GM12865 (cell line): ENCODE data around the gene TBCD.

Experiments used
- DNase-seq: peaks from one replicate; pipeline ENCODE4 v3.0.0; 2010; ENCODE audit warnings: low read depth
- H3K4me3 ChIP-seq: 2 replicates; pipeline ENCODE4 v1.5.1; 2011; ENCODE audit warnings: mild to moderate bottlenecking, low read depth, low read length, control low read depth
- TF ChIP-seq, protein P1 (sequence below): IDR thresholded peaks from 2 replicates; pipeline ENCODE4 v1.5.1; 2011; ENCODE audit warnings: low read length, control low read depth, low read depth, inconsistent platforms; ENCODE audit not compliant: insufficient read depth; ENCODE audit errors: missing control alignments

The TBCD gene

DNA sequence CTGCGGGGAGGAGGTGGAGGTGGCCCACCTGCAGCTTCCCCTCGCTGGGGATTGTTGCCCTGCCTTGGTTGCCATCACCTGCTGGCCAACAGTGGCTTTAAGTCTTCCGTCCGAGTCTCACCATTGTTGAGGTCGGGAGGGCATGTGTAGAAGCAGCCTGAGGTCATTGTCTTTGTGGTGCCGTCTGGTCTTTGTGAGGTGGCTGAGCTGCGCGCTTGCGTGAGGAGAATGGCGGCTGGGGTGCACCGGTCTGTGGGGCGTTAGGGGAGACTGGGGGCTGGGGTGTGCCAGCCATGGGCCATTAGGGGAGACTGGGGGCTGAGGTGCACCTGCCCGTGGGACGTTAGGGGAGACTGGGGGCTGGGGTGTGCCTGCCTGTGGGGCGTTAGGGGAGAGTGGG lies 51.7 kb downstream of the TBCD start:
- no peak overlapping the region for H3K4me3 ChIP-seq
- DNase-seq: no peak
- TF ChIP-seq, protein P1, sequence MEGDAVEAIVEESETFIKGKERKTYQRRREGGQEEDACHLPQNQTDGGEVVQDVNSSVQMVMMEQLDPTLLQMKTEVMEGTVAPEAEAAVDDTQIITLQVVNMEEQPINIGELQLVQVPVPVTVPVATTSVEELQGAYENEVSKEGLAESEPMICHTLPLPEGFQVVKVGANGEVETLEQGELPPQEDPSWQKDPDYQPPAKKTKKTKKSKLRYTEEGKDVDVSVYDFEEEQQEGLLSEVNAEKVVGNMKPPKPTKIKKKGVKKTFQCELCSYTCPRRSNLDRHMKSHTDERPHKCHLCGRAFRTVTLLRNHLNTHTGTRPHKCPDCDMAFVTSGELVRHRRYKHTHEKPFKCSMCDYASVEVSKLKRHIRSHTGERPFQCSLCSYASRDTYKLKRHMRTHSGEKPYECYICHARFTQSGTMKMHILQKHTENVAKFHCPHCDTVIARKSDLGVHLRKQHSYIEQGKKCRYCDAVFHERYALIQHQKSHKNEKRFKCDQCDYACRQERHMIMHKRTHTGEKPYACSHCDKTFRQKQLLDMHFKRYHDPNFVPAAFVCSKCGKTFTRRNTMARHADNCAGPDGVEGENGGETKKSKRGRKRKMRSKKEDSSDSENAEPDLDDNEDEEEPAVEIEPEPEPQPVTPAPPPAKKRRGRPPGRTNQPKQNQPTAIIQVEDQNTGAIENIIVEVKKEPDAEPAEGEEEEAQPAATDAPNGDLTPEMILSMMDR: no peak

DNA sequence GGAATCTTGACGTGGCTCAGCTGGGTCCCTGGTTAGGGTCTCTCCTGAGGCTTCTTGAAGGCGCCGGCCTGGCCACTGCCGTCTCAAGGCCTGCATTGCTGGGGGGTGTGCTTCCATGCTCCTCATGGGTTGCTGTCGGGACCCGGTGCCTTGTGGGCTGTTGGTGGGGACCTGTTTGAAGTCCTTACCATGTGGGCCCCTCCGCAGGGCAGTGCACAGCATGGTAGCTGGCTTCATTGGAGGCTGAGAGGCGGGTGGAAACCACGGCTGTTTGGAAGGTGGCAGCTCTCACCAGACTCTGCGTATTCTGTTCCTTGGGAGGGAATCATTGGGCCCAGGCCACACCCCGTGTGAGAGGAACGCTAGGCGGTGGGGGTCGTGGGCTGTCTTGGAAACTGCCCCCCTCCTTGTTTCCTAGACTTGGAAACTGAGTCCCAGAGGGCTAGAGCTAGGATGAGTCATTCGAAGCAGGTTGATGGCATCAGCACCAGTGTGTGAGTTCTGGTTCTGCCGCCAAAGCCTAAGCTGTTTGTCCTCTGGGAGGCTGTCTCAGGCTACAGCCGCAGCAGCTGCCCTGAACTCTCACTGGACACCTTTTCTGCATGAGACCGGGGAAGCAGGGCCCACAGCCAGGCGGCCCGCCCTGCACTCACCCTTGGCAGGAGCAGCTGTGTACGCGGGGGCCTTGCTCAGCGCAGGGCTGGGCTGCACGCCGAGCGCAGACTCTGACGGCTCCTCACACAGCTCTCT lies 52.8 kb downstream of the TBCD start:
- no peak overlapping the region for H3K4me3 ChIP-seq
- DNase-seq: no peak
- TF ChIP-seq, protein P1: no peak

DNA sequence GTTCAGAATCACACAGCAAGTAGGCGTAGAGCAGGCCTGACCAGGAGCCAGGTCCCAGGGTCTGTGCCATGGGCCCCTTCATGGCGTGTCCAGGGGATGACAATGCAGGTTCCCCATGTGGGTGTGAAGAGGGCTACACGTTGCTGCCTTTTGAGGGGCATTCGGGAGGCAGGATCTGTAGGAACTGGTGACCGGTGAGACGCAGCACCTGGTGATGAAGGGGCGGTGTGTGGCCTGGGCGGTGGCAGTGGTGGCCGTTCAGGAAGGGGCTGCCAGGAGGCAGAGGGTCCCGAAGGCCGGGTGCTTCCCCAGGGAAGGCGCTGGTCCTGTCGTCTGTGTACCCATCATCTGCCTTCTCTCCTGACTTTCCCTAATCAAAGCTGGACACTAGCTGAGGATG lies 53.4 kb downstream of the TBCD start:
- no peak overlapping the region for H3K4me3 ChIP-seq
- TF ChIP-seq, protein P1: no peak
- DNase-seq: no peak

DNA sequence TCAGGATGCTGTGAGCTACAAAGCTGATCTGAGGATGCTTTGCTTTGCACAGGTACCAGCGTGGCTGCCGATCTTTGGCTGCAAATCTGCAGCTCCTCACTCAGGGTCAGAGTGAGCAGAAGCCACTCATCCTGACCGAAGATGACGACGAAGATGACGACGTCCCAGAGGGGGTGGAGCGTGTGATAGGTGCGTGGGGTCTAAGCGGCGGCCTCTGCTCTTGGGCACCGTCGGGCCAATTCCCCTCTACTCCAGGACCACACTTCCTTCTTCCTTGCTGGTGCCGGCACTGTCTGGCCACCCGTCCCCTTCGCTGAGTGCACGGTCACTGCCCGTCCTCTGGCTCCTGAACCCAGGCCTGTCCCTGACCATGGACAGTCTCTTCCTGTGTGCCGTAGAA lies 54.0 kb downstream of the TBCD start:
- no peak for DNase-seq
- TF ChIP-seq, protein P1: no peak
- no peak overlapping the region for H3K4me3 ChIP-seq

DNA sequence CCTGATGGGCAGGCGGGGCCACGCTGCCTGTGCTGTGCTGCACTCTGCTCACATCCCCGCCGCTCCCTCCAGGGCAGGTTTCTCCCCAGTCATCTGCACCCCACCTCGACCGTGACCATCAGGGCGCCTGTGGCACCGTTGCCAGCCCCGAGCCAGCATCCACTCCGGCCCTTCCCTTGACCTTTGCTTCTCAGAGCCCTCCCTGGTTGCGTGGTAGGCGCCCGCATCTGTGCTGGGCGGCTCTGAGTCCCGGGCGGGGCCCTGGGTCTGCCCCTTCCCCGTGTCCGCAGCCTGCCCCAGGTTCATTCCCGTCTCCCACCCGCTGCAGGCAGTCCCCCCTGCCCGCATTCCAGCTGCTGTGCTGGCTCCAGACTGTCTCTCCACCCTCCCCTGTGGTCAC lies 54.8 kb downstream of the TBCD start:
- DNase-seq: no peak
- TF ChIP-seq, protein P1: no peak
- H3K4me3 ChIP-seq: no peak overlapping the region

DNA sequence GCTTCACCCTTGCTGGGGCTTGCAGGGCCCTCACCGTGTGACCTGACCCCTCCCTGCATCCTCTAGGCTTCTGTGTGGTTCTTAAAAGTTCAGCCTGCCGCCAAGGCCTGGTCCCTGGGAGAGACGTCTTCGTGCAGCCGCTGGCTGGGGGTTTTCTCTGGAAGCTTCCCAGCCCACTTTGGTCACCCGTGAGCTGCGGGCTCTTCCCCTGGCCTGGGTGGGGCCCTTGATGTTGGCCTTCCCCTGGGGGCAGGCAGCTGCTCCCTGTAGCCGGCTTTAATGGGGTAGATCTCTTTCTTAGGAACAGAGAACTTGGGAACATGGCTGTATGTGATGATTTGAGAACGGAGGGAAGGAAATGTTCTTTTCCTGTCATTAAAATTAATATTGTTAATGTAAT lies 55.2 kb downstream of the TBCD start:
- TF ChIP-seq, protein P1: no peak
- H3K4me3 ChIP-seq: no peak overlapping the region
- no peak for DNase-seq

DNA sequence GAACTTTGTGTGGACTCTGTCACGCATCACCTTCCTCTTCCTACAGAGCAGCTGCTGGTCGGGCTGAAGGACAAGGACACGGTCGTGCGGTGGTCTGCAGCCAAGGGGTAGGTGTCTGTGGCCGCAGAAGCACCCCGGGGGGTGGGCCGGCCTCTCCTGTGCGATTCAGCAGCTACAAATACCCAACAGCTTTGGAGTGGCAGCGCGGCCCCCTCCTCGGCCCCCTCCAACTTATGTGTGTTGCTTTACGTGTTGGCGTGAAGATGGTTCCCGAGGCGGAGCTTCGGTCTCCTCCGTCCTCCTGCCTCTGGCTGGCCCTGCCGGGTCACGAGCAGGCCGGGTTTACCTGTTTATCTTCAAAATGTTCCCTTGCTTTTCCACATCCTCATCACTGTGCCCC lies 55.7 kb downstream of the TBCD start:
- TF ChIP-seq, protein P1: no peak
- DNase-seq: no peak
- no peak overlapping the region for H3K4me3 ChIP-seq
